H1 (cell line): ENCODE data around the gene ICAM2. TPM values are rescaled to one million over a fixed set of nuclear protein-coding genes. Genes with fewer than 3 reads are reported as not detected.
"Not testable (repeated sequence)": the region's sequence is repeated elsewhere in the genome, so short reads cannot be mapped to it uniquely, and the experiment has no call there.

Experiments used
- CTCF ChIA-PET: fragments of 300-600 bp; sonication (Branson Sonifier 250); formaldehyde crosslinking; loops from one replicate; lab custom pipeline; 2021; ENCODE audit not compliant: partially characterized antibody; lab: Charles Lee
- POLR2A ChIA-PET: fragments of 300-600 bp; sonication (Branson Sonifier 250); formaldehyde crosslinking; loops from one replicate; lab custom pipeline; 2021; ENCODE audit warnings: inconsistent platforms; ENCODE audit not compliant: partially characterized antibody; lab: Charles Lee
- DNase-seq, 2 experiments: peaks; one replicate each; pipeline versions ENCODE4 v3.0.0 to v3.0.0-alpha.2; 2010 to 2022; ENCODE audit warnings: low spot score in 2 of 2, low read depth in 1 of 2, mixed read lengths in 1 of 2
- FAIRE-seq: peaks from 2 replicates; lab custom pipeline; 2011; peaks lifted over from hg19 to GRCh38; lab: Jason Lieb, UNC
- H2AFZ ChIP-seq: 2 replicates; pipeline ENCODE4 v1.8.1; 2012; ENCODE audit warnings: low read length, inconsistent platforms
- H2AK5ac ChIP-seq: 2 replicates; pipeline ENCODE4 v1.6.1; 2013; ENCODE audit warnings: low read depth, low read length
- H2BK120ac ChIP-seq: replicated peaks from 2 replicates; pipeline ENCODE3; 2013; ENCODE audit warnings: low read depth, low read length, inconsistent platforms
- H2BK12ac ChIP-seq: 2 replicates; pipeline ENCODE4 v1.6.1; 2013; ENCODE audit warnings: low read depth, low read length
- H2BK15ac ChIP-seq: 2 replicates; pipeline ENCODE4 v1.6.1; 2013; ENCODE audit warnings: low read length
- H2BK20ac ChIP-seq: 2 replicates; pipeline ENCODE4 v1.6.1; 2013; ENCODE audit warnings: low read length
- H2BK5ac ChIP-seq: 2 replicates; pipeline ENCODE4 v1.6.1; 2013; ENCODE audit warnings: low read depth, low read length
- H3K14ac ChIP-seq: 2 replicates; pipeline ENCODE4 v1.6.1; 2013; ENCODE audit warnings: inconsistent platforms; ENCODE audit not compliant: insufficient read length
- H3K18ac ChIP-seq: 2 replicates; pipeline ENCODE4 v1.6.1; 2013; ENCODE audit warnings: low read length; ENCODE audit errors: extremely low read depth
- H3K23ac ChIP-seq: 2 replicates; pipeline ENCODE4 v1.6.1; 2013; ENCODE audit warnings: inconsistent platforms; ENCODE audit not compliant: insufficient read length
- H3K23me2 ChIP-seq: 2 replicates; pipeline ENCODE4 v1.6.1; 2013; ENCODE audit warnings: low read depth, low read length
- H3K27ac ChIP-seq: 2 replicates; pipeline ENCODE4 v1.6.1; 2011; ENCODE audit warnings: low read depth, low read length, inconsistent platforms
- H3K27me3 ChIP-seq, 4 experiments: replicated peaks in 1 of 4; 1 replicate in 1 of 4; 2 replicates in 3 of 4; pipeline versions ENCODE4 v1.6.1 to v1.8.1; 2011 to 2013; ENCODE audit warnings: low read length in 3 of 4, mild to moderate bottlenecking in 3 of 4, inconsistent platforms in 2 of 4, mixed read lengths in 2 of 4, moderate library complexity in 1 of 4; ENCODE audit not compliant: control insufficient read depth in 3 of 4, insufficient read depth in 3 of 4; ENCODE audit errors: extremely low read depth in 1 of 4
- H3K36me3 ChIP-seq, 4 experiments: 2 replicates each; pipeline versions ENCODE4 v1.6.1 to v1.8.1; 2011 to 2013; ENCODE audit warnings: mild to moderate bottlenecking in 4 of 4, low read length in 3 of 4, moderate library complexity in 2 of 4, control low read depth in 1 of 4, inconsistent platforms in 1 of 4; ENCODE audit not compliant: insufficient read depth in 4 of 4, control insufficient read depth in 2 of 4
- H3K4ac ChIP-seq: replicated peaks from 2 replicates; pipeline ENCODE3; 2013; ENCODE audit warnings: low read length, low read depth, mixed read lengths, inconsistent platforms; ENCODE audit not compliant: insufficient read length
- H3K4me1 ChIP-seq, 4 experiments: replicated peaks in 1 of 4; 1 replicate in 1 of 4; 2 replicates in 3 of 4; pipeline versions ENCODE4 v1.6.1 to v1.8.1; 2011 to 2013; ENCODE audit warnings: low read length in 3 of 4, inconsistent platforms in 2 of 4, mixed read lengths in 1 of 4; ENCODE audit not compliant: insufficient read depth in 4 of 4, control insufficient read depth in 3 of 4
- H3K4me2 ChIP-seq, 2 experiments: 2 replicates each; pipeline versions ENCODE4 v1.6.1 to v1.8.1; 2011 to 2013; ENCODE audit warnings: low read depth in 2 of 2, low read length in 2 of 2, control low read depth in 1 of 2, inconsistent platforms in 1 of 2, mild to moderate bottlenecking in 1 of 2; ENCODE audit not compliant: insufficient read depth in 1 of 2
- H3K4me3 ChIP-seq, 4 experiments: fragments of 200-600, 300-600 bp in 1 of 4; sonication (generic), shearing (Covaris generic), sonication (Bioruptor Twin) in 1 of 4; 2 replicates each; pipeline versions ENCODE4 v1.5.1 to v1.8.1; 2011 to 2016; ENCODE audit warnings: low read length in 4 of 4, low read depth in 3 of 4, control low read depth in 2 of 4, inconsistent platforms in 2 of 4, mild to moderate bottlenecking in 2 of 4, mixed read lengths in 1 of 4, moderate library complexity in 1 of 4; ENCODE audit not compliant: insufficient read depth in 2 of 4; ENCODE audit errors: extremely low read depth in 1 of 4
- H3K56ac ChIP-seq: replicated peaks from 2 replicates; pipeline ENCODE3; 2013; ENCODE audit warnings: low read depth, mild to moderate bottlenecking, mixed read lengths, low read length, inconsistent platforms; ENCODE audit not compliant: insufficient read length
- H3K79me1 ChIP-seq: 2 replicates; pipeline ENCODE4 v1.6.1; 2013; ENCODE audit warnings: low read depth, low read length, control low read depth
- H3K79me2 ChIP-seq, 2 experiments: 2 replicates each; pipeline versions ENCODE4 v1.6.1 to v1.8.1; 2012 to 2013; ENCODE audit warnings: low read length in 2 of 2, mild to moderate bottlenecking in 2 of 2, inconsistent platforms in 1 of 2; ENCODE audit not compliant: insufficient read depth in 2 of 2, control insufficient read depth in 1 of 2
- H3K9ac ChIP-seq, 4 experiments: replicated peaks in 1 of 4; 1 replicate in 1 of 4; 2 replicates in 3 of 4; pipeline versions ENCODE4 v1.6.1 to v1.8.1; 2011 to 2013; ENCODE audit warnings: low read depth in 3 of 4, low read length in 3 of 4, control low read depth in 2 of 4, mild to moderate bottlenecking in 2 of 4, moderate library complexity in 2 of 4, inconsistent platforms in 1 of 4; ENCODE audit errors: extremely low read depth in 1 of 4
- H3K9me3 ChIP-seq, 2 experiments: 2 replicates each; pipeline versions ENCODE4 v1.6.1 to v1.8.1; 2012 to 2013; ENCODE audit warnings: mild to moderate bottlenecking in 2 of 2, moderate library complexity in 2 of 2, control low read depth in 1 of 2, inconsistent platforms in 1 of 2, low read depth in 1 of 2, low read length in 1 of 2, mixed read lengths in 1 of 2; ENCODE audit not compliant: insufficient read depth in 2 of 2
- H4K20me1 ChIP-seq, 2 experiments: replicated peaks in 1 of 2; 2 replicates each; pipeline versions ENCODE3 to v1.8.1; 2011 to 2013; ENCODE audit warnings: inconsistent platforms in 2 of 2, low read length in 2 of 2, mild to moderate bottlenecking in 1 of 2; ENCODE audit not compliant: insufficient read depth in 2 of 2, control insufficient read depth in 1 of 2
- H4K5ac ChIP-seq: 2 replicates; pipeline ENCODE4 v1.6.1; 2013; ENCODE audit warnings: low read length, low read depth, mixed read lengths, inconsistent platforms; ENCODE audit not compliant: insufficient read length
- H4K8ac ChIP-seq: 2 replicates; pipeline ENCODE4 v1.8.0; 2013; ENCODE audit warnings: mild to moderate bottlenecking, moderate library complexity, low read length, inconsistent platforms; ENCODE audit not compliant: insufficient read depth; ENCODE audit errors: extremely low read depth
- H4K91ac ChIP-seq: replicated peaks from 2 replicates; pipeline ENCODE3; 2013; ENCODE audit warnings: low read length, mixed read lengths, inconsistent platforms; ENCODE audit not compliant: insufficient read length
- WGBS, 2 experiments: shearing (Covaris generic) in 1 of 2; methylation state at CpG; one replicate each; pipeline versions ENCODE4 v1.1.6 to v1.1.7; 2013 to 2015; ENCODE audit warnings: low lambda C conversion rate in 2 of 2, mixed read lengths in 2 of 2, inconsistent platforms in 1 of 2, low coverage in 1 of 2, missing lambda C conversion rate in 1 of 2; ENCODE audit not compliant: insufficient replicate concordance in 2 of 2, insufficient coverage in 1 of 2, insufficient read length in 1 of 2; ENCODE audit errors: extremely low coverage in 1 of 2, missing lambda C conversion rate in 1 of 2; 5-methylcytosine and 5-hydroxymethylcytosine counted together
- polyA plus RNA-seq, 7 experiments: library from polyadenylated mRNA; depleted of rRNA in 3 of 7; stranded (reverse) in 5 of 7; unstranded in 2 of 7; fragments of >200 nt in 5 of 7; fragments of 200-250 nt in 2 of 7; gene quantifications; 1 replicate in 5 of 7; 2 replicates in 1 of 7; 4 replicates in 1 of 7; pipeline versions ENCODE4 v1.2.1 to v1.2.3, GENCODE V29; 2011 to 2013; ENCODE audit warnings: missing spikeins in 2 of 7, mixed read lengths in 2 of 7
- total RNA-seq: library from RNA; stranded (reverse); fragmentation: NEBNext Ultra II Directional; extraction: Animal tissue kit (Norgen Biotek cat#: 25700); gene quantifications from 2 replicates; pipeline ENCODE4 v1.2.1, GENCODE V29; 2021

The ICAM2 gene
- total and polyA plus RNA-seq, 2 of the 8 experiments (the other 6 are each of a cell fraction or from before 2014, with no cell fraction given) = 0.45 to 0.63 TPM

GRCh38 chr17:63982641-63983040 lies 37.8 kb downstream of the ICAM2 start:
- H2AK5ac ChIP-seq, H4K5ac ChIP-seq, H3K18ac ChIP-seq, H2BK120ac ChIP-seq, FAIRE-seq, H3K27me3 ChIP-seq, H3K23me2 ChIP-seq, H3K27ac ChIP-seq, H2BK20ac ChIP-seq, H3K4me3 ChIP-seq, H3K79me2 ChIP-seq, H3K79me1 ChIP-seq, H3K9me3 ChIP-seq, H3K4ac ChIP-seq, H2BK12ac ChIP-seq, H2BK15ac ChIP-seq, H4K91ac ChIP-seq, H3K56ac ChIP-seq, H3K4me1 ChIP-seq, H3K9ac ChIP-seq, H3K23ac ChIP-seq, H4K20me1 ChIP-seq, H3K4me2 ChIP-seq, H2BK5ac ChIP-seq, H3K14ac ChIP-seq, H4K8ac ChIP-seq, DNase-seq, H2AFZ ChIP-seq, H3K36me3 ChIP-seq: not testable (repeated sequence)
- 84% methylated on average over 2 of the region's 2 CpGs; no CpG with 5 or more reads in 1 of the 2 experiments for WGBS, 2 experiments
- POLR2A ChIA-PET = interaction anchor here (1.6 kb wide), 1 partner anchor 117 kb away, joined by 3 read pairs; no protein-coding TSS in a partner anchor
- CTCF ChIA-PET = interaction anchor here (1.0 to 18.4 kb wide), 8 partner anchors 9 to 72 kb away, joined by 3 to 219 read pairs (median 6); partner anchors contain the start of gene CSHL1
